Activated naive CD4-positive, alpha-beta T cell treated with anti-CD3 and anti-CD28 coated beads, Interleukin-2, amount 50 U/mL, for 24 hours (primary cell): ENCODE measurements around the gene KRTAP5-1.

Experiments used
- H3K27ac Mint-ChIP-seq: one replicate; pipeline ENCODE4 v1.8.0; 2021; ENCODE audit warnings: mild to moderate bottlenecking, mixed read lengths
- H3K27me3 Mint-ChIP-seq: one replicate; pipeline ENCODE4 v1.8.0; 2021; ENCODE audit warnings: mixed read lengths
- H3K36me3 Mint-ChIP-seq: one replicate; pipeline ENCODE4 v1.8.0; 2021; ENCODE audit warnings: mixed read lengths
- H3K4me1 Mint-ChIP-seq: one replicate; pipeline ENCODE4 v1.8.0; 2021; ENCODE audit warnings: mixed read lengths
- H3K4me3 Mint-ChIP-seq: one replicate; pipeline ENCODE4 v1.8.0; 2021; ENCODE audit warnings: mild to moderate bottlenecking, mixed read lengths
- H3K9me3 Mint-ChIP-seq: one replicate; pipeline ENCODE4 v1.8.0; 2021; ENCODE audit warnings: mixed read lengths

The KRTAP5-1 gene

GRCh38 chr11:1560649-1561251 lies 24.3 kb downstream of the KRTAP5-1 start:
- H3K36me3 Mint-ChIP-seq, result peaks cover 4% of the 10 kb centered on the region
- H3K4me3 Mint-ChIP-seq, result no peak overlapping the region
- no peaks in the 10 kb centered on the region for H3K9me3 Mint-ChIP-seq
- no peaks in the 10 kb centered on the region for H3K4me1 Mint-ChIP-seq
- no peak overlapping the region for H3K27ac Mint-ChIP-seq
- H3K27me3 Mint-ChIP-seq, result no peaks in the 10 kb centered on the region

DNA sequence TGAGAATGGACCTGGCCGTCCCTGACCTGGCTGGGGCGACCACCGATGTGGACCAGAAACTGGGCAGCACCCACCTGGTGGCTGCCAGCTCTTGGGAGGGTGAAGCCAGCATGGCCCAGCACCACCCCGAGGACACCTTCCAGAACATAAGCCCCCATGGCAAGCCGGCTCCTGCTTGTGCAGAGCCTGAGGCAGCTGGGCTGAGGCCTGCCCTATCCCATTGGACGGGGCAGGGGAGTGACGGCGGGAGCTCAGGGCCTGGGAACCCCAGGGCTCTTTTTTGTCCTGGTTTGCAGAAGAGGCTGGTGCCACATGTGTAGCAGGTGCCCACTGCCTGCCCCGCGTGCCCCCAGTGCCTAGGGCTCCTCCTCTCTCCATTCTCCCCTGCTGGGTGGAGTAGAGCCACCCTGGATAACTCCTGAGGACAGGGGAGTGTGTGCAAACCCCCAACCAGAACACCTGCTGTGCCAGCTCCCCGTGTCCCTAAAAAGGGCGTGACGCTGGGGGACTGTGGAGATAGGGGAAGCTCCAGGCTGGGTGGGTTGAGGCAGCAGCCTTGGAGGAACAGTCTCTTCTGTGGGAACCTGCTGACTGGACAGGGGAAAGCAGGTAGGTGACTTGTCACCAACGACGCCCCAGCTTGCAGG lies 25.0 kb downstream of the KRTAP5-1 start:
- Mint-ChIP-seq H3K4me1 (no peaks in the 10 kb centered on the region), H3K36me3 (peaks cover 4% of the 10 kb centered on the region), H3K9me3 (no peaks in the 10 kb centered on the region), H3K4me3 (no peak overlapping the region), H3K27me3 (no peaks in the 10 kb centered on the region), H3K27ac (no peak overlapping the region)

DNA sequence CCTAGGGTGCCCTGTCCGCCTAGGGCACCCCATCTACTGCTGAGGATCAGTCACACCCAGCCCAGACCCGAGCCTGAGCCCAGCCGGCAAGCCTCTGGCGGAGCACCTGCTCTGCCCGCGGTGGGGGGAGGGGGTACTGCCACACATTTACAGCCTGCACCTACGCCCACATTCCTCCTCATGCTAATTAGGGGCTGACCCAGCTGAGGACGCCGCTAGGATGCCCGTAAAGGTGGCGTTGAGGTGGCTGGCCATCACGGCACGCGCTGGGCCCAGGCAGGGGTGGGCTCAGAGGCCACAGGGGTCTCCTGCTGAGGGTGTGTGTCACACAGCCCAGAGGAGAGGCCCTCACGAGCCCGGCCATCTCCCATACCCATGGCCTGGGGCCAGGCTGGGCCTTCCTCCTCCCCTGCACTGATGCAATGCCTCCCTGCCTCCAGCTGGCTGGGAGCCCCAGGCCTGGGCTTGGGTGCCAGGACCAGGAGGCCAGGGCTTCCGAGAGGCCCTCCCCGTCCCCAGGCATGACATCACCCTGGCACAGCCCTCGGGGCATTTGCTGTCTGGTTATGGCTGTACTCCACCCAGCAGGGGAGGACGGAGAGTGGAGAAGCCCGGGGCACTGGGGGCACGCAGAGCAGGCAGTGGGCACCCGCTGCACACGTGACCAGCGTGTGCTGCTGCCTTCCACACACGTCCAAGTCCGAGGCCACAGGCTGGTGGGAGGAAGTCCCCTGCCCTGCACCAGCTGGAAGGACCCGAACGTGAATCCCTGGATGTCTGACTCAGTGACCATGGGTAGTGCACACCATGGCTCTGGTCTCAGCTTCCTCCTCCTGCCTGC lies 25.8 kb downstream of the KRTAP5-1 start:
- H3K36me3 Mint-ChIP-seq, result peaks cover 4% of the 10 kb centered on the region
- H3K27me3 Mint-ChIP-seq, result peaks cover 1% of the 10 kb centered on the region
- H3K4me1 Mint-ChIP-seq, result no peaks in the 10 kb centered on the region
- no peak overlapping the region for H3K27ac Mint-ChIP-seq
- H3K9me3 Mint-ChIP-seq, result no peaks in the 10 kb centered on the region
- no peak overlapping the region for H3K4me3 Mint-ChIP-seq

- Mint-ChIP-seq H3K27ac (no peak overlapping the region), H3K9me3 (no peaks in the 10 kb centered on the region), H3K36me3 (peaks cover 4% of the 10 kb centered on the region), H3K27me3 (peaks cover 1% of the 10 kb centered on the region), H3K4me1 (no peaks in the 10 kb centered on the region), H3K4me3 (no peak overlapping the region)
Measured at GRCh38 chr11:1558775-1559110, 26.3 kb downstream of the KRTAP5-1 start.

DNA sequence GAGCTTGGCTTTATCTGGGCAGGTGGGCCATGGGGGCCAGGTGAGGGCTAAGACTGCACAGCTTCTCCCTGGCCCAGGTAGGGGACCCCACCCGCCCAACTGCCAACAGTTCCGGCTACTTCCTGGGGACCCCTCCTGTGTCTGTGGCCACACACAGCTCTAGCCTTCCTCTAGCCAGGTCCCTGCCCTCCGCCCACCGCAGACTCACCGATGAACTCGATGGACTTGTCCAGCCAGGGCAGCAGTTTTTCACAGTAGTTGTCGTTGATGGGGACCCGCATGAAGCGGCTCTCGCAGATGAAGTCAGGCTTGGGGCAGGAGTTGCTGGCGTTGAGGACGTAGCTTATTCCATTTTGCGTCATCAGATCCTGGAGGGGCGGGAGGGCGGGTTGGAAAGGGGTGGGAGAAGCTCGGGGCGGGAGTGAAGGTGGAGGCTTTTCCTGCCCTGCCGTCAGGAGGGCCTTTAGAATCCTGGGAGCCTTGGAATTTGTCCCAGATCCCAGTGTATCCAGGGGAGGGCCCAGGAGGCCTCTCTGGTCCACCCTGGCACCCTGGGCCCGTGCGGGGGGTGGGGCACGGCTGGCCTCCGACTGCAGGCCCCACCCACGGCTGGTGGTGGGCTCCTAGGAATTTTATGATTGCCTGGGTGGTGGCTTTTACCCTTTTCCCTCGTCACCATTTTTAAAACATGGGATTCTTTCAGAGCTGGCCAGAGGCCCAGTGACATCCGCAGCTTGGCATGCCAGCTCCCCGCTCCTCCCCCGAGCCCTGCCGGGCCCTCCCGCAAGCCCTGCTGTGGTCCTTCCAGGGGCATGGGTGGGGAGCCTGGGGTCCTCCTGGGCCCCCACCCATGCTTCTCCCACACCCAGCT lies 26.9 kb downstream of the KRTAP5-1 start:
- Mint-ChIP-seq H3K27me3 (peaks cover 1% of the 10 kb centered on the region), H3K36me3 (peaks cover 4% of the 10 kb centered on the region), H3K4me3 (no peak overlapping the region)

DNA sequence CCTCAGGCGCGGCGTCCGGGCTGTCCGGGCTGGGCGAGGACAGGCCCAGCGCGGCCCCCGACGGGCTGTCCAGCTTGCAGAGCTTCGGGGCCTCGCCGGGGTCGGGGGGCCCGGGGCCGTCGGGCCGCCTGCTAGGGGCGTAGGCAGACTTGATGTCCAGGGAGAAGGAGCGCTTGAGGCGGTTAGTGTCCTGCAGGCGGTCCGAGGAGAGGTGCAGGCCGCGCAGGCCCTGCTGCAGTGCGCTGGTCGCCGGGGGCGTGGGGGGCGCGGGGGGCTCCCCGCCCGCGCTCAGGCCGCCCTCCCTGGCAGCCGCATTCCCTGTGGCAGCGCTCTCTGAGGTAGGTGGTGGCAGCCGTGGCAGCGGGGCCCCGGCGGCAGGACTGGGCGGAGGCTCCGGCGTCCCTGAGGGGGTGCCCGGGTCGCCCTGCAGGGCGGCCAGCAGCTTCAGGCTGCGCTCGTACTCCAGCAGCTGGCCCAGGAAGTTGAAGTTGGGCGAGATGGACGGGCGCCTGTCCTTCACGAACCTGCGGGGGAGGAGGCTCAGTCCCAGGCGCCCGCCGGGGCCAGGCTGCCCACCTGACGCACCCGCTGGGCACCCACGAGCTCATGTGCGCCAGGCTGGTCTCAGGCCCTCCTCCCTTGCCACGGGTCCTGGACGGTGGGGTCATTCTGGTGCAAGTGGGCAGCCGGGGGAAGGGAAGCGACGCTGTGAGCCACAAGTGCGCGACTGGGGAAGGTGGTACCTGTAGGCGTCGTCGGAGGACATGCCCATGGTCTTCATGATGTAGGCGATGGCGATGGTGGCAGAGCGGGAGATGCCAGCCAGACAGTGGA lies 27.8 kb downstream of the KRTAP5-1 start:
- no peaks in the 10 kb centered on the region for H3K4me1 Mint-ChIP-seq
- no peak overlapping the region for H3K4me3 Mint-ChIP-seq
- H3K36me3 Mint-ChIP-seq, result peaks cover 4% of the 10 kb centered on the region
- H3K9me3 Mint-ChIP-seq, result no peaks in the 10 kb centered on the region
- H3K27me3 Mint-ChIP-seq, result peaks cover 1% of the 10 kb centered on the region
- no peak overlapping the region for H3K27ac Mint-ChIP-seq

More for the DNA sequence above, 26.9 kb downstream of the KRTAP5-1 start:
- Mint-ChIP-seq H3K9me3 (no peaks in the 10 kb centered on the region), H3K4me1 (no peaks in the 10 kb centered on the region), H3K27ac (no peak overlapping the region)

DNA sequence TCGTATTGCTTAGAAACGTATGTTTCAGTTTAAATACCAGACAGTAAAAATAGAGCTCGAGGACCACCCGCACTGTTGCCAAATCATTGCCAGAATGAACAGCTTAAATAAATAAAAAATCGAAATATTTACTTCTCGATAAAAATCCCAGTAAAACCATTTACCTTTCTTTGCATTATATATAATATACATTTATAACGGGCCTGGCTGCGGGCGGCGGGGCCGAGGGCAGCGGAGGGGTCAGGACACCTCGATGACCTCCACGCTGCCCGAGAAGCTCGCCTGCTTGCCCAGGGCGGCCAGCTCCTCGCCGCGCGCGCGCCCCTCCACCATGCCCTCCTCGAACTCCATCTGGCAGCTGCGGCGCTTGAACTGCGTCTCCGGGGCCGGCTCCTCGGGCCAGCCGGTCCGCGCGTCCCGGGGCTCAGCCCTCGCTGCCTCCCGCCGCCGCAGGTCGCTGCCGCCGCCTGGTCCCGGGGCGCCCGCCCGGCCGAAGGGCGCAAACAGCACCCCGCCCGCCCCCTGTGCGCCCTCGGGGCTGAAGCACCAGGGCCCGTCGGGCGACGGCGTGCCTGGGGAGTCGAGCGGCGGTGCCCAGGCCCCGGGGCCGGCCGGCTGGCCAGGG lies 28.7 kb downstream of the KRTAP5-1 start:
- no peak overlapping the region for H3K4me3 Mint-ChIP-seq
- no peaks in the 10 kb centered on the region for H3K9me3 Mint-ChIP-seq
- no peaks in the 10 kb centered on the region for H3K4me1 Mint-ChIP-seq
- peaks cover 1% of the 10 kb centered on the region for H3K27me3 Mint-ChIP-seq
- peaks cover 4% of the 10 kb centered on the region for H3K36me3 Mint-ChIP-seq
- H3K27ac Mint-ChIP-seq, result no peak overlapping the region

DNA sequence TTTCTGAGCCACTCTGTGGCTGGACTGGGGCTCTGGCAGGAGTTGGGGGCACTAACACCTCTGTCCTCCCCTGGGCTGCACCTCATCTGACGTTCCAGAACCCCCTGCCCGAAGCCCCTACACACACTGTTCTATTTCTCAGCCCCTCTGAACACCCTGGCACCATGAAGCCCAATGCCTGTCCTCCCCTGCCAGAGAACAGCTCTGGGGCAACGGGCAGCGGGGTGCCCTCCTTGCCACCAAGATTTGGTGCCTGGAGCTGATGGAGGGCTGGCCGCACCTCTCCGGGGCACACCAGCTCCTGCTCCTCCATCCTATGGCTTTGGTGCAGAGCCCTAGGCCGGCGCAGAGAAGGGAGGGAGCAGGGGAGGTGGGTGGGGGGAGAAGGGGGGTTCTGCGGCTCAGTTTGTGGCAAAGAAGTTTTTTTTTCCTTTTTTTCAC lies 29.4 kb downstream of the KRTAP5-1 start:
- Mint-ChIP-seq H3K9me3 (no peaks in the 10 kb centered on the region), H3K27ac (no peak overlapping the region), H3K36me3 (peaks cover 4% of the 10 kb centered on the region), H3K27me3 (peaks cover 1% of the 10 kb centered on the region), H3K4me3 (no peak overlapping the region), H3K4me1 (no peaks in the 10 kb centered on the region)

DNA sequence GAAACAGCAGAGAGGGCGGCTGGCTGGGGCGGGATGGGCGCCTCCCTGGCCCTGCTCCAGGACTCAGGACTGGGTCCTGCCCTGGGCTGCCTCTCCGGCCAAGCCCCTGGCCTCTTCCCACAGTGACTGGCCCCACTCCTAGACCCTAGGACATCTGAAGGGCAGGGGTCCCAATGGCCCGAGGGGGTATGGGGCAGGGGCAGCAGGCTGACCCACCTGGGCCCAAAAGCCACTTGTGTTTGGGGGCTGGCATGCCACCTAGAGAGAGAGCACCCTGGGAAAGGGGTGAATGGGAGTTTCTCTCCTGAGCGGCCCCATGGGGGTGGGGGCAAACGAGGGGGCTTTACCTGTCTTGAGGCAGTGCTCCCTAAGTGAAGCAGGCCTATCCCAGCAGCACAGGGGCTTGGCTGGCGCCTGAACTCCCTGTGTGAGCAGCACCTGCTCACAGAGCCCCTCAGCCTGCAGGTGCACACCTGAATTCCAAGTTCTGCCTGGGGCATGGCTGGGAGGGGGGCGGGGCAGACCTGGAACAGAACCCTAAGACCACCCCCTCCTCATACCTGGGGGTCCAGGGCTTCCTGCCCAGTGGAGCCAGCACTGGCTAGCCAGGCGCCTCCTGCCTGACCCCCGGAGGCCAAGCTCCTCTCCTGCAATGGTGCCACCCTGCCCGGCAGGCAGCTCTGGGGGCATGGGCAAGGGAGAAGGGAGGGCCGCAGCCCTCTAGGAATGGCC lies 29.9 kb downstream of the KRTAP5-1 start:
- Mint-ChIP-seq H3K36me3 (peaks cover 4% of the 10 kb centered on the region), H3K4me3 (no peak overlapping the region), H3K27me3 (peaks cover 1% of the 10 kb centered on the region), H3K9me3 (no peaks in the 10 kb centered on the region), H3K4me1 (no peaks in the 10 kb centered on the region), H3K27ac (no peak overlapping the region)

DNA sequence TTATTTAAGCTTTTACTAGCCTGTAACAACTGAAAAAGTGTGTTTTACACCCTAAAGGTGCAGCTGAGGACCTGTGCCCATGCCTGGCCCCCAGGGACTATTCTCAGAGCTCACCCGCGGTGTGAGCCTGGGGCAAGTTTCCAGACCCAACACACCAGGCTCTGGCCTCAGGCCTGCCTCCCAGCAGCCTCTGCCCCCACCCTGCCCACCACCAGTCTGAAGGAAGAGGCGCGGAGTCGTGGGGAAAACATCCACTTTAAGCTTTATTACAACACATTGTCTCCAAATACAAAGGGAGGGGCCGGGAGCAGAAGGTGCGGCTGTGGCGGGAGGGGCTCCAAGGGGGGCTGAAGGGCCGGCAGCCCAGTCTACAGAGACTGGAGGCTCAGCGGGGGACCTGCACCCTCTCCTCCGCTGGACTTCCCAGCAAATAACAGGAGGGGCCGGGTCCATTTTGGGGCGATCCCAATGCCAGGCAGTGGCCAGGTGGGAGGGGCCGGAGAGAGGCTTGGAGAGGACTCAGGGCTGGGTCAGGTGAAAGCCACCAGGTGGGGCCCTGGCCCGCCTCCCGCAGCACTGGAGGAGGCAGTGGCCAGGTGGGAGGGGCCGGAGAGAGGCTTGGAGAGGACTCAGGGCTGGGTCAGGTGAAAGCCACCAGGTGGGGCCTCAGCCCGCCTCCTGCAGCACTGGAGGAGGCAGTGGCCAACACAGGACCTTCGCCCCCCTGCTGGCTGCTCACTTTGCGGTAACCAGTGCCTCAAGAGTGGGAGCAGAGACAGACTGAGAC lies 31.1 kb downstream of the KRTAP5-1 start:
- Mint-ChIP-seq H3K27me3 (peaks cover 7% of the 10 kb centered on the region), H3K36me3 (peaks cover 4% of the 10 kb centered on the region), H3K9me3 (no peaks in the 10 kb centered on the region), H3K27ac (no peak overlapping the region), H3K4me1 (no peaks in the 10 kb centered on the region), H3K4me3 (no peak overlapping the region)

- Mint-ChIP-seq H3K27me3 (peaks cover 12% of the 10 kb centered on the region), H3K36me3 (no peaks in the 10 kb centered on the region), H3K27ac (no peak overlapping the region), H3K9me3 (no peaks in the 10 kb centered on the region), H3K4me1 (no peaks in the 10 kb centered on the region), H3K4me3 (no peak overlapping the region)
Measured at GRCh38 chr11:1549338-1550330, 35.4 kb downstream of the KRTAP5-1 start.

DNA sequence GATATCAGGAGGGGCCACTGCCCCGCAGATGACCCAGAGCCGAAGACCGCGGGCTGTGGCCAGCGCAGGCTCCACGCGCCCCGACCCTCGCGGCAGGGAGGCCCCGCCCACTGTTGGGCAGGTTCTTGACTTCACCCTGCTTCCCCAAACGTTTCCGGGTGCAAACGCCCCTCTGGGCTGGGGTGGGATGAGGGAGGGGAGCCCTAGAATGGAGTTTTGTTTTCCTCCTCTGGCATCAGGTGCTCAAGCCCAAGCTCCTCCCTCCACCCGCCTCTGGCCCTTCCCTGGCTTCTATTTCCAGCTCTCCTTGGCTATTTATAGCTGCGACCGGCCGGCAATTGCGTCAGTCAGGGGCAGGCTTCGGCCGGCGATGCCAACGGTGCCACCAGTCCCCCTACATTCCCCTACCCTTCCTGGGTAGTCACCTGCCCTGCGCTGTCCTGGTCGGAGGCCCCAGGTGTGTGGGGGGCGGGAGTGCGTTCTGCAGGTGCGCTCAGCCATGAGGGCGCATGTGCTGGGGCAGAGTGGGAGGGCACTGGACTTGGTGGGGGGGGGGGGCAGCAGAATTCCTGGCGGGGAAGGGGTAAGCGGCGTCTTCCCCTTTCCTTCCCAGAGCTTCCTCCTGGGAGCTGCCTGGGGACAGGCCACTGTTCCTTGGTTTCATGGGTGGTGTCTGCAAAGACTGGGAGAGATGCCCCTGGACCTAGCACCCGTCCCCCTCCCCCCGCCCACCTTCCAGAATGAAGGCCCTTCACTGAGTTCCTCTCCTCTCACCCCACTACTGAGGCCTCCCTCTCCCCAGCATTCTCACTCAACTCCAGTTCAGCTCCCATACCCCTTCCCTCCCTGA lies 36.6 kb downstream of the KRTAP5-1 start:
- Mint-ChIP-seq H3K9me3 (no peaks in the 10 kb centered on the region), H3K4me3 (no peak overlapping the region), H3K27ac (no peak overlapping the region), H3K4me1 (no peaks in the 10 kb centered on the region), H3K27me3 (peaks cover 12% of the 10 kb centered on the region), H3K36me3 (no peaks in the 10 kb centered on the region)
